ENCODE data around the gene PHLDB2. TPM values are rescaled to one million over a fixed set of nuclear protein-coding genes. Genes with fewer than 3 reads are reported as not detected.

The PHLDB2 gene
- total and polyA plus RNA-seq, 2 of the 8 experiments (the other 6 are each of a cell fraction or from before 2014, with no cell fraction given): 5.8 to 22.6 TPM

DNA sequence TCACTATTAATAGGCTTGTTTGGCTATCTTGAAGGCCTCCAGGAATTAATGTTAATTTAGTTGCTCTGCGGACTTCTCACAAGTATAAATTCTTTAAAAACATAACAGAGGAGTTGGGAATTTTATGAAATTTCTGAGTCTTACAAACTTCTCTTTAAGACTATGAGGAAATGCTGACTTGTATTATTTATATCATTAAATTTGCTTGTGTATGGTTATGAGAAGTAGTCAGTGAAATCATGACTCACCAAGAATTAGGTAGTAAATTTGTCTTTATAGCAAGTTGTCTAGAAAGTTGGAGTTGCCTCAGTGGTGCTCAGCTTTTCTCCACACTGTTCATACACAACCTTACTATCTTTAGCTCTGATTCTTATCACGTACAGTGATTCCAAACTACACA lies 26.5 kb downstream of the PHLDB2 start:
- H3K79me2 ChIP-seq (ENCODE audit: control insufficient read depth in 1 of 2, insufficient read depth in 2 of 2, low read length in 2 of 2): no peaks in the 10 kb centered on the region; a peak in 1 of 4 replicates
- H3K56ac ChIP-seq (replicated peaks; ENCODE audit: insufficient read length, low read depth, low read length): no peak overlapping the region
- ChIA-PET POLR2A (ENCODE audit: partially characterized antibody) (interaction anchor here (1.4 kb wide), 1 partner anchor 25 kb away, joined by 4 read pairs; no protein-coding TSS in a partner anchor), CTCF (ENCODE audit: partially characterized antibody) (interaction anchor here (0.6 to 2.0 kb wide), 5 partner anchors 9 to 716 kb away, joined by 3 to 6 read pairs (median 3); no protein-coding TSS in a partner anchor)
- no peak overlapping the region for H2BK5ac ChIP-seq (ENCODE audit: low read depth, low read length)
- H3K27me3 ChIP-seq (replicated peaks in 1 of 4; ENCODE audit: control insufficient read depth in 3 of 4, extremely low read depth in 1 of 4, insufficient read depth in 3 of 4, low read length in 3 of 4): no peaks in the 10 kb centered on the region
- FAIRE-seq: no peak
- peaks cover 0 to 4% (median 0%) of the 10 kb centered on the region in 4 experiments; a peak in 2 of 7 replicates for H3K4me1 ChIP-seq (replicated peaks in 1 of 4; ENCODE audit: control insufficient read depth in 3 of 4, insufficient read depth in 4 of 4, low read length in 3 of 4)
- no peak overlapping the region for H3K4me2 ChIP-seq (ENCODE audit: insufficient read depth in 1 of 2, low read depth in 2 of 2, low read length in 2 of 2)
- no peak overlapping the region for H4K8ac ChIP-seq (ENCODE audit: extremely low read depth, insufficient read depth, low read length)
- H3K23ac ChIP-seq (ENCODE audit: insufficient read length): no peak overlapping the region
- no peak for TF ChIP-seq CREB1 (IDR thresholded peaks at IDR 0.05)
- no peak for TF ChIP-seq GTF2F1 (IDR thresholded peaks at IDR 0.05; ENCODE audit: borderline replicate concordance, low read depth, low read length)
- no peak for TF ChIP-seq HDAC2 (IDR thresholded peaks at IDR 0.05; ENCODE audit: borderline replicate concordance in 1 of 2, low read depth in 2 of 2, low read length in 2 of 2)
- TF ChIP-seq ATF3 (IDR thresholded peaks at IDR 0.05; ENCODE audit: insufficient read depth, low read depth, low read length): no peak
- no peak for TF ChIP-seq POU5F1 (IDR thresholded peaks at IDR 0.05; ENCODE audit: low read depth, low read length)
- no peak for TF ChIP-seq JUN (IDR thresholded peaks at IDR 0.05; ENCODE audit: low read depth, low read length)
- no peaks in the 10 kb centered on the region for H3K79me1 ChIP-seq (ENCODE audit: low read depth, low read length)
- no peak overlapping the region for H2BK12ac ChIP-seq (ENCODE audit: low read depth, low read length)
- no peak overlapping the region for H2BK20ac ChIP-seq (ENCODE audit: low read length)
- H4K20me1 ChIP-seq (replicated peaks in 1 of 2; ENCODE audit: control insufficient read depth in 1 of 2, insufficient read depth in 2 of 2, low read length in 2 of 2): no peaks in the 10 kb centered on the region
- no peak overlapping the region for H3K4me3 ChIP-seq (ENCODE audit: extremely low read depth in 1 of 4, insufficient read depth in 2 of 4, low read depth in 3 of 4, low read length in 4 of 4)
- no peak overlapping the region for H2BK120ac ChIP-seq (replicated peaks; ENCODE audit: low read depth, low read length)
- H2AK5ac ChIP-seq (ENCODE audit: low read depth, low read length): no peak overlapping the region
- no peak overlapping the region for H3K14ac ChIP-seq (ENCODE audit: insufficient read length)
- no peak overlapping the region for H3K18ac ChIP-seq (ENCODE audit: extremely low read depth, low read length)
- H3K4ac ChIP-seq (replicated peaks; ENCODE audit: insufficient read length, low read depth, low read length): no peak overlapping the region
- WGBS, 2 experiments (ENCODE audit: extremely low coverage in 1 of 2, insufficient coverage in 1 of 2, insufficient read length in 1 of 2, insufficient replicate concordance in 2 of 2, low coverage in 1 of 2, low lambda C conversion rate in 2 of 2, missing lambda C conversion rate in 1 of 2): 94% methylated on average over 2 of the region's 2 CpGs; no CpG with 5 or more reads in 1 of the 2 experiments
- DNase-seq (ENCODE audit: low read depth in 1 of 2, low spot score in 2 of 2): no peak
- H3K27ac ChIP-seq (ENCODE audit: low read depth, low read length): no peak overlapping the region
- H3K36me3 ChIP-seq (ENCODE audit: control insufficient read depth in 2 of 4, insufficient read depth in 4 of 4, low read length in 3 of 4): no peaks in the 10 kb centered on the region
- no peak overlapping the region for H4K91ac ChIP-seq (replicated peaks; ENCODE audit: insufficient read length, low read length)
- no peaks in the 10 kb centered on the region for H3K23me2 ChIP-seq (ENCODE audit: low read depth, low read length)
- H3K9me3 ChIP-seq (ENCODE audit: insufficient read depth in 2 of 2, low read depth in 1 of 2, low read length in 1 of 2): no peaks in the 10 kb centered on the region
- no peak overlapping the region for H2AFZ ChIP-seq (ENCODE audit: low read length)
- no peak overlapping the region for H4K5ac ChIP-seq (ENCODE audit: insufficient read length, low read depth, low read length)
- H2BK15ac ChIP-seq (ENCODE audit: low read length): no peak overlapping the region
- H3K9ac ChIP-seq (replicated peaks in 1 of 4; ENCODE audit: extremely low read depth in 1 of 4, low read depth in 3 of 4, low read length in 3 of 4): no peak overlapping the region

Measured in H1 (cell line).